Liver (tissue), 9 donors: ENCODE data around the gene RIPOR1. TPM values are rescaled to one million over a fixed set of nuclear protein-coding genes. Genes with fewer than 3 reads are reported as not detected.
"Not testable (repeated sequence)": the region's sequence is repeated elsewhere in the genome, so short reads cannot be mapped to it uniquely, and the experiment has no call there.

Source experiments
- DNase-seq: peaks from one replicate; pipeline ENCODE4 v3.0.0-alpha.2; 2017; ENCODE audit warnings: low spot score
- H3K27ac ChIP-seq, 2 donors: one replicate each; pipeline ENCODE4 v1.7.0; 2013; ENCODE audit warnings: inconsistent platforms in 2 of 2, low read length in 2 of 2, control low read depth in 1 of 2, low read depth in 1 of 2, mild to moderate bottlenecking in 1 of 2
- H3K27me3 ChIP-seq, 4 donors: one replicate each; pipeline versions ENCODE4 v1.6.1 to v1.7.0; 2013; ENCODE audit warnings: low read length in 3 of 4, inconsistent platforms in 1 of 4, mild to moderate bottlenecking in 1 of 4, moderate library complexity in 1 of 4; ENCODE audit not compliant: control insufficient read depth in 4 of 4, insufficient read depth in 4 of 4
- H3K36me3 ChIP-seq, 4 donors: one replicate each; pipeline versions ENCODE4 v1.6.1 to v1.7.0; 2013; ENCODE audit warnings: low read length in 3 of 4, mild to moderate bottlenecking in 3 of 4, low read depth in 1 of 4, moderate library complexity in 1 of 4; ENCODE audit not compliant: control insufficient read depth in 4 of 4, insufficient read depth in 3 of 4
- H3K4me1 ChIP-seq, 4 donors: one replicate each; pipeline versions ENCODE4 v1.6.1 to v1.7.0; 2013; ENCODE audit warnings: low read length in 3 of 4, mild to moderate bottlenecking in 3 of 4, moderate library complexity in 1 of 4; ENCODE audit not compliant: control insufficient read depth in 4 of 4, insufficient read depth in 4 of 4
- H3K4me3 ChIP-seq, 3 donors: one replicate each; pipeline versions ENCODE4 v1.6.1 to v1.7.0; 2013; ENCODE audit warnings: low read length in 3 of 3, control low read depth in 1 of 3, low read depth in 1 of 3, mild to moderate bottlenecking in 1 of 3
- H3K9ac ChIP-seq, 2 donors: one replicate each; pipeline ENCODE4 v1.7.0; 2013; ENCODE audit warnings: low read length in 2 of 2, mild to moderate bottlenecking in 2 of 2, moderate library complexity in 2 of 2, control low read depth in 1 of 2, low read depth in 1 of 2
- H3K9me3 ChIP-seq, 4 donors: one replicate each; pipeline versions ENCODE4 v1.6.1 to v1.7.0; 2013; ENCODE audit warnings: low read length in 3 of 4; ENCODE audit not compliant: control insufficient read depth in 4 of 4
- EGR1 ChIP-seq, 2 donors: IDR thresholded peaks; 2 replicates each; pipeline ENCODE4 v1.6.1; 2016 to 2018; ENCODE audit warnings: antibody characterized with exemption in 2 of 2, low read depth in 2 of 2
- FOXA1 ChIP-seq: IDR thresholded peaks from 2 replicates; pipeline ENCODE4 v1.6.1; 2016; ENCODE audit warnings: antibody characterized with exemption
- FOXA2 ChIP-seq: IDR thresholded peaks from 2 replicates; pipeline ENCODE4 v1.6.1; 2016; ENCODE audit warnings: antibody characterized with exemption
- GABPA ChIP-seq, 2 donors: IDR thresholded peaks in 1 of 2; conservative IDR thresholded peaks in 1 of 2; 2 replicates each; pipeline ENCODE4 v1.6.1; 2016; ENCODE audit warnings: antibody characterized with exemption in 2 of 2, mild to moderate bottlenecking in 1 of 2, moderate library complexity in 1 of 2
- HNF4A ChIP-seq, 2 donors: conservative IDR thresholded peaks; 2 replicates each; pipeline ENCODE4 v1.6.1; 2016; ENCODE audit warnings: antibody characterized with exemption in 2 of 2, mild to moderate bottlenecking in 2 of 2
- HNF4G ChIP-seq: IDR thresholded peaks from 2 replicates; pipeline ENCODE4 v1.6.1; 2016; ENCODE audit warnings: antibody characterized with exemption
- JUND ChIP-seq, 2 donors: IDR thresholded peaks; 2 replicates each; pipeline ENCODE4 v1.6.1; 2016; ENCODE audit warnings: antibody characterized with exemption in 2 of 2
- NR2F2 ChIP-seq: IDR thresholded peaks from 2 replicates; pipeline ENCODE4 v1.6.1; 2016; ENCODE audit warnings: antibody characterized with exemption
- RAD21 ChIP-seq, 2 donors: IDR thresholded peaks; 2 replicates each; pipeline ENCODE4 v1.6.1; 2016; ENCODE audit warnings: antibody characterized with exemption in 2 of 2, mild to moderate bottlenecking in 2 of 2
- RXRA ChIP-seq, 2 donors: IDR thresholded peaks; 2 replicates each; pipeline ENCODE4 v1.6.1; 2017 to 2018; ENCODE audit warnings: antibody characterized with exemption in 2 of 2, mild to moderate bottlenecking in 1 of 2
- TAF1 ChIP-seq: conservative IDR thresholded peaks from 2 replicates; pipeline ENCODE4 v1.6.1; 2016; ENCODE audit warnings: antibody characterized with exemption, mild to moderate bottlenecking
- YY1 ChIP-seq: IDR thresholded peaks from 2 replicates; pipeline ENCODE4 v1.6.1; 2016; ENCODE audit warnings: antibody characterized with exemption, mild to moderate bottlenecking
- WGBS: extraction: QIAGEN DNeasy Blood & Tissue Kit; methylation state at CpG from one replicate; pipeline ENCODE4 v1.1.7; 2013; 5-methylcytosine and 5-hydroxymethylcytosine counted together
- polyA plus RNA-seq, 2 donors: library from polyadenylated mRNA; stranded (reverse) in 1 of 2; unstranded in 1 of 2; fragments of 200-250 nt in 1 of 2; fragments of >200 nt in 1 of 2; fragmentation: Nextera tagmentation in 1 of 2; extraction: Ambion mirVana in 1 of 2; gene quantifications; one replicate each; pipeline versions ENCODE4 v1.2.1 to v1.2.3, GENCODE V29; 2013 to 2015
- total RNA-seq, 2 donors: library from RNA; depleted of rRNA; stranded (reverse); fragments of >200 nt; gene quantifications; one replicate each; pipeline ENCODE4 v1.2.3, GENCODE V29; 2014
- TF ChIP-seq, protein P1 (sequence below): IDR thresholded peaks from 2 replicates; pipeline ENCODE4 v1.6.1; 2016; ENCODE audit warnings: antibody characterized with exemption, mild to moderate bottlenecking
- TF ChIP-seq, protein P2 (sequence below): IDR thresholded peaks from 2 replicates; pipeline ENCODE4 v1.6.1; 2016; ENCODE audit warnings: antibody characterized with exemption
- TF ChIP-seq, protein P3 (sequence below): fragments of 150-350 bp; IDR thresholded peaks from 2 replicates; pipeline ENCODE4 v1.5.1; 2017; ENCODE audit warnings: improper control_type of control experiment, low read depth, low read length; ENCODE audit not compliant: missing input control
- TF ChIP-seq, protein P4 (sequence below): IDR thresholded peaks from 2 replicates; pipeline ENCODE4 v1.6.1; 2016; ENCODE audit warnings: antibody characterized with exemption
- donor health status: healthy.
- donor health status: healthy.
- donor health status: healthy.
- donor health status: healthy.
- donor health status: healthy.

RIPOR1 gene
- total and polyA plus RNA-seq, 4 donors, result 7.6 to 25.2 (median 15.3) TPM

DNA sequence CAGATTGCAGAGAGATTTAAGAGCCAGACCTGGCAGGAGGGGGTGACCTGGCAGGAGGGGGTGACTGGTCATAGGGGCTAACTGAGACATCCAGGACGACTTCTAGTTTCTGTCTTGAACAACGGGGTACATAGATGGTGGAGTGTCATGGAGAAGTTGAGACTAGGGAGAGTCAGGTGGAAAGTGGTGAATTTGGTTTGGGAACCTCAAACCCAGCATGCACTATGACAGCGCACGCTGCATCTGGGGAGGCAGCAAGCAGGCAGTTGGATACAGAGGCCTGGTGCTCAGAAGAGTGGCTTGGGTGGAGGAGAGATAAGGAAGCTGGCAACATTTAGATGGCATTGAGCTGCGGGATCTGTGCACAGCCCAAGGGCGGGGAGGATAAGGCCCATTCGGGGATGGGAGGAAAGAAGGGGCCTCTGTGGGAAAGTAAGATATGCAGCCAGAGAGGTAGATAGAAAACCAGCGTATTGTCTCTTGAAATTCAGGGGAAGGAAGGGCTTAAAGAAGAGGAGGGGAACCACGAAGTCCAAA, 4.5 kb downstream of the RIPOR1 start:
- DNase-seq, result no peak
- H3K4me3 ChIP-seq, result no peak overlapping the region
- H3K36me3 ChIP-seq, result no peaks in the 10 kb centered on the region
- H3K9ac ChIP-seq, result no peak overlapping the region
- no peaks in the 10 kb centered on the region for H3K27me3 ChIP-seq
- H3K27ac ChIP-seq, result no peak overlapping the region
- H3K9me3 ChIP-seq, result no peaks in the 10 kb centered on the region
- WGBS, result 86% methylated on average over 9 of the region's 9 CpGs
- peaks cover 14 to 36% (median 28%) of the 10 kb centered on the region in 4 donors for H3K4me1 ChIP-seq
- no peak for TF ChIP-seq HNF4G
- TF ChIP-seq, protein P1, sequence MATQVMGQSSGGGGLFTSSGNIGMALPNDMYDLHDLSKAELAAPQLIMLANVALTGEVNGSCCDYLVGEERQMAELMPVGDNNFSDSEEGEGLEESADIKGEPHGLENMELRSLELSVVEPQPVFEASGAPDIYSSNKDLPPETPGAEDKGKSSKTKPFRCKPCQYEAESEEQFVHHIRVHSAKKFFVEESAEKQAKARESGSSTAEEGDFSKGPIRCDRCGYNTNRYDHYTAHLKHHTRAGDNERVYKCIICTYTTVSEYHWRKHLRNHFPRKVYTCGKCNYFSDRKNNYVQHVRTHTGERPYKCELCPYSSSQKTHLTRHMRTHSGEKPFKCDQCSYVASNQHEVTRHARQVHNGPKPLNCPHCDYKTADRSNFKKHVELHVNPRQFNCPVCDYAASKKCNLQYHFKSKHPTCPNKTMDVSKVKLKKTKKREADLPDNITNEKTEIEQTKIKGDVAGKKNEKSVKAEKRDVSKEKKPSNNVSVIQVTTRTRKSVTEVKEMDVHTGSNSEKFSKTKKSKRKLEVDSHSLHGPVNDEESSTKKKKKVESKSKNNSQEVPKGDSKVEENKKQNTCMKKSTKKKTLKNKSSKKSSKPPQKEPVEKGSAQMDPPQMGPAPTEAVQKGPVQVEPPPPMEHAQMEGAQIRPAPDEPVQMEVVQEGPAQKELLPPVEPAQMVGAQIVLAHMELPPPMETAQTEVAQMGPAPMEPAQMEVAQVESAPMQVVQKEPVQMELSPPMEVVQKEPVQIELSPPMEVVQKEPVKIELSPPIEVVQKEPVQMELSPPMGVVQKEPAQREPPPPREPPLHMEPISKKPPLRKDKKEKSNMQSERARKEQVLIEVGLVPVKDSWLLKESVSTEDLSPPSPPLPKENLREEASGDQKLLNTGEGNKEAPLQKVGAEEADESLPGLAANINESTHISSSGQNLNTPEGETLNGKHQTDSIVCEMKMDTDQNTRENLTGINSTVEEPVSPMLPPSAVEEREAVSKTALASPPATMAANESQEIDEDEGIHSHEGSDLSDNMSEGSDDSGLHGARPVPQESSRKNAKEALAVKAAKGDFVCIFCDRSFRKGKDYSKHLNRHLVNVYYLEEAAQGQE, result no peak
- TF ChIP-seq, protein P2, sequence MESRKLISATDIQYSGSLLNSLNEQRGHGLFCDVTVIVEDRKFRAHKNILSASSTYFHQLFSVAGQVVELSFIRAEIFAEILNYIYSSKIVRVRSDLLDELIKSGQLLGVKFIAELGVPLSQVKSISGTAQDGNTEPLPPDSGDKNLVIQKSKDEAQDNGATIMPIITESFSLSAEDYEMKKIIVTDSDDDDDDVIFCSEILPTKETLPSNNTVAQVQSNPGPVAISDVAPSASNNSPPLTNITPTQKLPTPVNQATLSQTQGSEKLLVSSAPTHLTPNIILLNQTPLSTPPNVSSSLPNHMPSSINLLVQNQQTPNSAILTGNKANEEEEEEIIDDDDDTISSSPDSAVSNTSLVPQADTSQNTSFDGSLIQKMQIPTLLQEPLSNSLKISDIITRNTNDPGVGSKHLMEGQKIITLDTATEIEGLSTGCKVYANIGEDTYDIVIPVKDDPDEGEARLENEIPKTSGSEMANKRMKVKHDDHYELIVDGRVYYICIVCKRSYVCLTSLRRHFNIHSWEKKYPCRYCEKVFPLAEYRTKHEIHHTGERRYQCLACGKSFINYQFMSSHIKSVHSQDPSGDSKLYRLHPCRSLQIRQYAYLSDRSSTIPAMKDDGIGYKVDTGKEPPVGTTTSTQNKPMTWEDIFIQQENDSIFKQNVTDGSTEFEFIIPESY, result no peak
- no peak for TF ChIP-seq NR2F2
- no peak for TF ChIP-seq GABPA (IDR thresholded peaks at IDR 0.05 in 1 of 2, conservative IDR thresholded peaks at IDR 0.05 in 1 of 2)

DNA sequence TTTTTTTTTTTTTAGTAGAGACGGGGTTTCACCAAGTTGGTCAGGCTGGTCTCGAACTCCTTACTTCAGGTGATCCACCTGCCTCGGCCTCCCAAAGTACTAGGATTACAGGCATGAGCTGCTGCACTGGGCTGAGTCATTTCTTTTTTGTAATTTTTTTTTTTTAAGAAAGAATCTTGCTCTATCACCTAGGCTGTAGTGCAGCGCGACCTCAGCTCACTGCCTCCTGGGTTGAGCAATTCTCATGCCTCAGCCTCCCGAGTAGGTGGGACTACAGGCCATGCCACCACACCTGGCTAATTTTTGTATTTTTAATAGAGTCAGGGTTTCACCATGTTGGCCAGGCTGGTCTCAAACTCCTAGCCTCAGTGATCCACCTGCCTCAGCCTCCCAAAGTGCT, 5.4 kb downstream of the RIPOR1 start:
- H3K36me3 ChIP-seq, H3K4me3 ChIP-seq, H3K27me3 ChIP-seq, DNase-seq, H3K27ac ChIP-seq, H3K9ac ChIP-seq, H3K9me3 ChIP-seq: not testable (repeated sequence)
- peaks cover 15 to 38% (median 28%) of the 10 kb centered on the region in 4 donors for H3K4me1 ChIP-seq
- 93% methylated on average over 6 of the region's 6 CpGs for WGBS

- Histone ChIP-seq H3K9me3 (no peaks in the 10 kb centered on the region), H3K4me1 (peaks cover 15 to 38% (median 26%) of the 10 kb centered on the region in 4 donors), H3K9ac (no peak overlapping the region), H3K27me3 (no peaks in the 10 kb centered on the region), H3K36me3 (peaks cover 0 to 3% (median under 1%) of the 10 kb centered on the region in 4 donors), H3K27ac (no peak overlapping the region), H3K4me3 (no peak overlapping the region)
- no peak for DNase-seq
- no peak for TF ChIP-seq RAD21 (IDR thresholded peaks at IDR 0.05)
Observed at GRCh38 chr16:67534431-67534830, 5.8 kb downstream of the RIPOR1 start.

- Histone ChIP-seq H3K9ac (no peak overlapping the region), H3K36me3 (peaks cover under 1 to 5% (median 3%) of the 10 kb centered on the region in 4 donors), H3K9me3 (no peaks in the 10 kb centered on the region), H3K4me3 (no peak overlapping the region), H3K27me3 (no peaks in the 10 kb centered on the region), H3K4me1 (peaks cover 11 to 32% (median 22%) of the 10 kb centered on the region in 4 donors), H3K27ac (no peak overlapping the region)
- 89% methylated on average over 2 of the region's 2 CpGs for WGBS
- no peak for DNase-seq
- TF ChIP-seq YY1, result no peak
- TF ChIP-seq, protein P3, sequence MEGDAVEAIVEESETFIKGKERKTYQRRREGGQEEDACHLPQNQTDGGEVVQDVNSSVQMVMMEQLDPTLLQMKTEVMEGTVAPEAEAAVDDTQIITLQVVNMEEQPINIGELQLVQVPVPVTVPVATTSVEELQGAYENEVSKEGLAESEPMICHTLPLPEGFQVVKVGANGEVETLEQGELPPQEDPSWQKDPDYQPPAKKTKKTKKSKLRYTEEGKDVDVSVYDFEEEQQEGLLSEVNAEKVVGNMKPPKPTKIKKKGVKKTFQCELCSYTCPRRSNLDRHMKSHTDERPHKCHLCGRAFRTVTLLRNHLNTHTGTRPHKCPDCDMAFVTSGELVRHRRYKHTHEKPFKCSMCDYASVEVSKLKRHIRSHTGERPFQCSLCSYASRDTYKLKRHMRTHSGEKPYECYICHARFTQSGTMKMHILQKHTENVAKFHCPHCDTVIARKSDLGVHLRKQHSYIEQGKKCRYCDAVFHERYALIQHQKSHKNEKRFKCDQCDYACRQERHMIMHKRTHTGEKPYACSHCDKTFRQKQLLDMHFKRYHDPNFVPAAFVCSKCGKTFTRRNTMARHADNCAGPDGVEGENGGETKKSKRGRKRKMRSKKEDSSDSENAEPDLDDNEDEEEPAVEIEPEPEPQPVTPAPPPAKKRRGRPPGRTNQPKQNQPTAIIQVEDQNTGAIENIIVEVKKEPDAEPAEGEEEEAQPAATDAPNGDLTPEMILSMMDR, result no peak
- TF ChIP-seq HNF4A (conservative IDR thresholded peaks at IDR 0.05), result no peak
- no peak for TF ChIP-seq RXRA (IDR thresholded peaks at IDR 0.05)
- no peak for TF ChIP-seq EGR1 (IDR thresholded peaks at IDR 0.05; ENCODE audit: low read depth in 2 of 2)
- TF ChIP-seq TAF1, result no peak
- TF ChIP-seq FOXA1, result no peak
- TF ChIP-seq, protein P4, sequence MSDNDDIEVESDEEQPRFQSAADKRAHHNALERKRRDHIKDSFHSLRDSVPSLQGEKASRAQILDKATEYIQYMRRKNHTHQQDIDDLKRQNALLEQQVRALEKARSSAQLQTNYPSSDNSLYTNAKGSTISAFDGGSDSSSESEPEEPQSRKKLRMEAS, result no peak
- TF ChIP-seq JUND (IDR thresholded peaks at IDR 0.05), result no peak
- no peak for TF ChIP-seq NR2F2
- TF ChIP-seq FOXA2, result no peak
Observed at GRCh38 chr16:67535201-67535600, 6.6 kb downstream of the RIPOR1 start.
